K562 (cell line): ENCODE results near the gene ATP5ME. TPM values are rescaled to one million over a fixed set of nuclear protein-coding genes. Genes with fewer than 3 reads are reported as not detected.

Source experiments
- IRF9 ChIP-seq: fragments of 450-650 bp; IDR thresholded peaks from 2 replicates; pipeline ENCODE4 v1.6.1; 2016; ENCODE audit warnings: missing biosample characterization, missing genetic modification characterization
- NBN ChIP-seq: fragments of 450-650 bp; IDR thresholded peaks from 2 replicates; pipeline ENCODE4 v1.6.1; 2016; ENCODE audit warnings: low read depth, mild to moderate bottlenecking
- NCOA4 ChIP-seq: fragments of 450-650 bp; IDR thresholded peaks from 2 replicates; pipeline ENCODE4 v1.6.1; 2018; ENCODE audit warnings: mild to moderate bottlenecking; ENCODE audit not compliant: partially characterized antibody
- PBX2 ChIP-seq, 2 experiments: IDR thresholded peaks in 1 of 2; conservative IDR thresholded peaks in 1 of 2; 2 replicates each; pipeline ENCODE4 v1.6.1; 2016; ENCODE audit warnings: low read depth in 2 of 2, mild to moderate bottlenecking in 1 of 2, missing compliant biosample characterization in 1 of 2, missing genetic modification characterization in 1 of 2, moderate library complexity in 1 of 2
- ZNF280A ChIP-seq: fragments of 450-650 bp; IDR thresholded peaks from 2 replicates; pipeline ENCODE4 v1.6.1; 2018; ENCODE audit warnings: mild to moderate bottlenecking, low read depth; ENCODE audit not compliant: partially characterized antibody
- polyA plus RNA-seq, 8 experiments: library from polyadenylated mRNA; depleted of rRNA in 4 of 8; stranded (reverse) in 5 of 8; unstranded in 3 of 8; fragments of >200 nt; fragmentation: Nextera tagmentation in 2 of 8; fragmentation: Illumina TruSeq in 1 of 8; extraction: Ambion mirVana in 2 of 8; extraction: Trizol in 1 of 8; gene quantifications; 2 replicates each; pipeline versions ENCODE4 v1.2.1 to v1.2.3, GENCODE V29; 2011 to 2014; ENCODE audit warnings: inconsistent platforms in 1 of 8, missing spikeins in 1 of 8
- total RNA-seq, 7 experiments: library from RNA; depleted of rRNA in 6 of 7; stranded (reverse); fragments of >200 nt in 6 of 7; fragmentation: Illumina TruSeq in 2 of 7; extraction: Trizol in 2 of 7; gene quantifications; 2 replicates each; pipeline versions ENCODE4 v1.2.1 to v1.2.3, GENCODE V29; 2011 to 2021; ENCODE audit warnings: low replicate concordance in 1 of 7

ATP5ME gene
- total and polyA plus RNA-seq, 9 of the 15 experiments (the other 6 are each of a cell fraction or from before 2014, with no cell fraction given): 509 to 2,480 (median 887) TPM

DNA sequence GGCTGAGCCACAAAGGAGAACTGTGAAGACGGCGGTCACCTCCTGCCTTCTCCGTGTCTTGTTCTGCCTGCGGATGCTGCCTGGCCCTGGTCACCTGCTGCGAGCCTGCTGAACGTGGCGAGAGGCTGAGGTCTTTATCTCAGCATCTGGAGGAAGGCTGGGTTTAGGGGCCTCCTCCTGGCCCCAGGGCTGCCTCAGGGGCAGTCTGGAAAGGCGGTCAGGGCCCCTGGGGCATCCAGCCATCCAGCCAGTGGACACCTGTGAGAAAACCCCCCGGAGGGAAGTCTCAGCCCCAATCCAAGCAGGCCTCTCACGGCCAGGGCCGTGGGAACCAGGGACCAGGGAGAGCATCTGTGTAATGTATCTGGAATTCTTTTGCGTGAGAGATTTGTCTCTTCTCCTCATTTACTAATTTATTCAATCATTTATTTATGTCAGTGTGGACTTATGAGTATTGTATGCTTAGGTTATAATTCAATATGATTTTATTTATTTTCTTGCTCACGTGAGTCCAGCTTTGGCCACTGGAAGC lies 37.4 kb downstream of the ATP5ME start (continued):
- TF ChIP-seq PBX2 (CRISPR knock-in tag; IDR thresholded peaks at IDR 0.05; ENCODE audit: low read depth) (no peak), PBX2 (tag; conservative IDR thresholded peaks at IDR 0.05; ENCODE audit: low read depth) (no peak), ZNF280A (no peak), NBN (no peak), IRF9 (tag) (no peak), NCOA4 (no peak)
